ENCODE data around the gene SYNE1.
"Not testable (repeated sequence)": the region's sequence is repeated elsewhere in the genome, so short reads cannot be mapped to it uniquely, and the experiment has no call there.

Gene SYNE1

GRCh38 chr6:152087096-152087495 is 550.1 kb downstream of the SYNE1 start:
- DNase-seq: no peak

GRCh38 chr6:152086223-152086873 is 550.8 kb downstream of the SYNE1 start:
- DNase-seq: no peak

- DNase-seq: no peak
Observed at GRCh38 chr6:152085451-152085921, 551.7 kb downstream of the SYNE1 start.

- DNase-seq: no peak
Observed at GRCh38 chr6:152078804-152079203, 558.4 kb downstream of the SYNE1 start.

GRCh38 chr6:152078001-152078400 is 559.2 kb downstream of the SYNE1 start:
- DNase-seq: no peak

GRCh38 chr6:152076242-152076641 is 560.9 kb downstream of the SYNE1 start:
- DNase-seq: not testable (repeated sequence)

- no peak for DNase-seq
Observed at GRCh38 chr6:152071843-152072242, 565.3 kb downstream of the SYNE1 start.

Data from right hindlimb (tissue), 1 donor.